Central memory CD8-positive, alpha-beta T cell (primary cell): ENCODE measurements around the gene DTNA.

Experiments used
- ATAC-seq: fragments of 150-1000 bp; cut with Tn5 transposase; replicated peaks from 2 replicates; pipeline ENCODE4 v1.10.0; 2022; ENCODE audit warnings: mild to moderate bottlenecking, moderate FRiP score, moderate number of reproducible peaks; ENCODE audit not compliant: poor library complexity, severe bottlenecking; ENCODE audit errors: extremely low read depth
- DNase-seq, 2 donors: peaks; one replicate each; pipeline ENCODE4 v3.0.0; 2021; ENCODE audit warnings: low spot score in 2 of 2
- H3K27ac Mint-ChIP-seq: one replicate; pipeline ENCODE4 v1.8.0; 2022; ENCODE audit warnings: low read depth, mild to moderate bottlenecking, moderate library complexity, mixed read lengths
- H3K27me3 Mint-ChIP-seq: one replicate; pipeline ENCODE4 v1.8.0; 2022; ENCODE audit warnings: mixed read lengths
- H3K36me3 Mint-ChIP-seq: one replicate; pipeline ENCODE4 v1.8.0; 2022; ENCODE audit warnings: mild to moderate bottlenecking, moderate library complexity, mixed read lengths; ENCODE audit not compliant: insufficient read depth
- H3K4me1 Mint-ChIP-seq: one replicate; pipeline ENCODE4 v1.8.0; 2022; ENCODE audit warnings: mixed read lengths
- H3K4me3 Mint-ChIP-seq: one replicate; pipeline ENCODE4 v1.8.0; 2022; ENCODE audit warnings: mild to moderate bottlenecking, moderate library complexity, mixed read lengths
- H3K9me3 Mint-ChIP-seq: one replicate; pipeline ENCODE4 v1.8.0; 2022; ENCODE audit warnings: mixed read lengths

DTNA gene

GRCh38 chr18:34858188-34858587 lies 148.1 kb downstream of the DTNA start:
- Mint-ChIP-seq H3K4me1 (peaks cover 7% of the 10 kb centered on the region), H3K36me3 (peaks cover 2% of the 10 kb centered on the region), H3K9me3 (no peaks in the 10 kb centered on the region), H3K27ac (no peak overlapping the region), H3K27me3 (no peaks in the 10 kb centered on the region), H3K4me3 (no peak overlapping the region)
- DNase-seq: no peak
- no peak for ATAC-seq

GRCh38 chr18:34859496-34859895 lies 149.4 kb downstream of the DTNA start:
- Mint-ChIP-seq H3K4me1 (peaks cover 7% of the 10 kb centered on the region), H3K4me3 (no peak overlapping the region), H3K9me3 (no peaks in the 10 kb centered on the region), H3K36me3 (peaks cover 2% of the 10 kb centered on the region), H3K27me3 (no peaks in the 10 kb centered on the region), H3K27ac (no peak overlapping the region)
- DNase-seq (no peak), ATAC-seq (no peak)

- no peak overlapping the region for H3K4me3 Mint-ChIP-seq
- no peaks in the 10 kb centered on the region for H3K9me3 Mint-ChIP-seq
- H3K4me1 Mint-ChIP-seq: peaks cover 7% of the 10 kb centered on the region
- ATAC-seq (no peak), DNase-seq (no peak)
- H3K36me3 Mint-ChIP-seq: peaks cover 2% of the 10 kb centered on the region
- no peak overlapping the region for H3K27ac Mint-ChIP-seq
- no peaks in the 10 kb centered on the region for H3K27me3 Mint-ChIP-seq
Measured at GRCh38 chr18:34862561-34862960, 152.5 kb downstream of the DTNA start.

- Mint-ChIP-seq H3K4me1 (peaks cover 7% of the 10 kb centered on the region), H3K9me3 (no peaks in the 10 kb centered on the region), H3K27ac (no peak overlapping the region), H3K4me3 (no peak overlapping the region), H3K36me3 (peaks cover 2% of the 10 kb centered on the region), H3K27me3 (no peaks in the 10 kb centered on the region)
- ATAC-seq: no peak
- DNase-seq: no peak
Measured at GRCh38 chr18:34863702-34864101, 153.6 kb downstream of the DTNA start.

- H3K27ac Mint-ChIP-seq: no peak overlapping the region
- H3K27me3 Mint-ChIP-seq: no peaks in the 10 kb centered on the region
- H3K4me1 Mint-ChIP-seq: peaks cover 7% of the 10 kb centered on the region
Measured at GRCh38 chr18:34864836-34865497, 154.9 kb downstream of the DTNA start.

GRCh38 chr18:34866310-34866709 lies 156.2 kb downstream of the DTNA start:
- H3K4me3 Mint-ChIP-seq: no peak overlapping the region
- no peaks in the 10 kb centered on the region for H3K9me3 Mint-ChIP-seq
- H3K4me1 Mint-ChIP-seq: no peaks in the 10 kb centered on the region
- DNase-seq: no peak
- H3K27ac Mint-ChIP-seq: no peak overlapping the region
- no peaks in the 10 kb centered on the region for H3K27me3 Mint-ChIP-seq
- H3K36me3 Mint-ChIP-seq: no peaks in the 10 kb centered on the region
- no peak for ATAC-seq

More at GRCh38 chr18:34864836-34865497, 154.9 kb downstream of the DTNA start:
- Mint-ChIP-seq H3K36me3 (peaks cover 2% of the 10 kb centered on the region), H3K9me3 (no peaks in the 10 kb centered on the region), H3K4me3 (no peak overlapping the region)
- ATAC-seq (no peak), DNase-seq (no peak)

GRCh38 chr18:34866739-34867138 lies 156.6 kb downstream of the DTNA start:
- H3K27me3 Mint-ChIP-seq: no peaks in the 10 kb centered on the region
- H3K4me3 Mint-ChIP-seq: no peak overlapping the region
- H3K9me3 Mint-ChIP-seq: no peaks in the 10 kb centered on the region
- H3K36me3 Mint-ChIP-seq: no peaks in the 10 kb centered on the region
- no peak overlapping the region for H3K27ac Mint-ChIP-seq
- no peaks in the 10 kb centered on the region for H3K4me1 Mint-ChIP-seq
- DNase-seq (no peak), ATAC-seq (no peak)

- no peaks in the 10 kb centered on the region for H3K9me3 Mint-ChIP-seq
- no peak for ATAC-seq
- H3K27ac Mint-ChIP-seq: no peak overlapping the region
- no peaks in the 10 kb centered on the region for H3K27me3 Mint-ChIP-seq
- H3K4me3 Mint-ChIP-seq: no peak overlapping the region
- H3K4me1 Mint-ChIP-seq: no peaks in the 10 kb centered on the region
- no peak for DNase-seq
- H3K36me3 Mint-ChIP-seq: no peaks in the 10 kb centered on the region
Measured at GRCh38 chr18:34867520-34867919, 157.4 kb downstream of the DTNA start.

GRCh38 chr18:34870555-34871310 lies 160.6 kb downstream of the DTNA start:
- Mint-ChIP-seq H3K9me3 (no peaks in the 10 kb centered on the region), H3K4me1 (no peaks in the 10 kb centered on the region), H3K36me3 (no peaks in the 10 kb centered on the region), H3K4me3 (no peak overlapping the region), H3K27me3 (no peaks in the 10 kb centered on the region), H3K27ac (no peak overlapping the region)
- no peak for DNase-seq
- no peak for ATAC-seq

GRCh38 chr18:34871435-34871834 lies 161.3 kb downstream of the DTNA start:
- ATAC-seq: no peak
- H3K4me3 Mint-ChIP-seq: no peak overlapping the region

GRCh38 chr18:34872066-34872465 lies 162.0 kb downstream of the DTNA start:
- no peak for ATAC-seq

More at GRCh38 chr18:34871435-34871834, 161.3 kb downstream of the DTNA start:
- Mint-ChIP-seq H3K4me1 (no peaks in the 10 kb centered on the region), H3K27ac (no peak overlapping the region), H3K9me3 (no peaks in the 10 kb centered on the region), H3K36me3 (no peaks in the 10 kb centered on the region), H3K27me3 (no peaks in the 10 kb centered on the region)
- DNase-seq: no peak

GRCh38 chr18:34873986-34874580 lies 164.0 kb downstream of the DTNA start:
- no peak for DNase-seq
- Mint-ChIP-seq H3K27me3 (peaks cover 10% of the 10 kb centered on the region), H3K36me3 (no peaks in the 10 kb centered on the region)

More at GRCh38 chr18:34872066-34872465, 162.0 kb downstream of the DTNA start:
- peaks cover 2% of the 10 kb centered on the region for H3K27me3 Mint-ChIP-seq
- no peak overlapping the region for H3K27ac Mint-ChIP-seq
- H3K4me1 Mint-ChIP-seq: no peaks in the 10 kb centered on the region
- H3K4me3 Mint-ChIP-seq: no peak overlapping the region
- DNase-seq: no peak
- no peaks in the 10 kb centered on the region for H3K36me3 Mint-ChIP-seq
- H3K9me3 Mint-ChIP-seq: no peaks in the 10 kb centered on the region

GRCh38 chr18:34875150-34875549 lies 165.1 kb downstream of the DTNA start:
- peaks cover 15% of the 10 kb centered on the region for H3K27me3 Mint-ChIP-seq
- H3K4me1 Mint-ChIP-seq: no peaks in the 10 kb centered on the region
- ATAC-seq (no peak), DNase-seq (no peak)
- H3K36me3 Mint-ChIP-seq: no peaks in the 10 kb centered on the region
- no peak overlapping the region for H3K4me3 Mint-ChIP-seq
- H3K27ac Mint-ChIP-seq: no peak overlapping the region
- no peaks in the 10 kb centered on the region for H3K9me3 Mint-ChIP-seq

More at GRCh38 chr18:34873986-34874580, 164.0 kb downstream of the DTNA start:
- Mint-ChIP-seq H3K4me1 (no peaks in the 10 kb centered on the region), H3K27ac (no peak overlapping the region), H3K4me3 (no peak overlapping the region), H3K9me3 (no peaks in the 10 kb centered on the region)
- no peak for ATAC-seq
